Measurements from ENCODE around the gene PER1. TPM values are rescaled to one million over a fixed set of nuclear protein-coding genes. Genes with fewer than 3 reads are reported as not detected.
A peak's percentile ranks its signal among the peaks of the same experiment; 100 is the strongest.

The PER1 gene
- total and polyA plus RNA-seq, 9 of the 15 experiments (the other 6 are each of a cell fraction or from before 2014, with no cell fraction given) = 0.13 to 26.0 (median 3.4) TPM

GRCh38 chr17:8158267-8159031 is 6.2 kb upstream of the PER1 start (continued):
- TF ChIP-seq PREB (CRISPR knock-in tag; IDR thresholded peaks at IDR 0.05) = no peak
- no peak for TF ChIP-seq POLR3G (IDR thresholded peaks at IDR 0.05; ENCODE audit: extremely low read depth, insufficient read length, insufficient replicate concordance)
- no peak for TF ChIP-seq ZNF551 (CRISPR knock-in tag; IDR thresholded peaks at IDR 0.05)
- no peak for TF ChIP-seq NCOA1 (IDR thresholded peaks at IDR 0.05; ENCODE audit: low read depth)
- 0 out of 2 replicates have a peak, but pooled peaks have one; percentile 13 for TF ChIP-seq RB1 (IDR thresholded peaks at IDR 0.05; ENCODE audit: low read depth)
- TF ChIP-seq RBM39 (optimal IDR thresholded peaks at IDR 0.05; ENCODE audit: low read depth, low read length) = no peak
- no peak for TF ChIP-seq RUNX1 (IDR thresholded peaks at IDR 0.05; ENCODE audit: low read depth)
- no peak for TF ChIP-seq SRSF1 (IDR thresholded peaks at IDR 0.05; ENCODE audit: low read depth, low read length)
- no peak for TF ChIP-seq TBL1XR1 (IDR thresholded peaks at IDR 0.05; ENCODE audit: low read length in 2 of 2)
- no peak for TF ChIP-seq ZNF589 (CRISPR knock-in tag; IDR thresholded peaks at IDR 0.05; ENCODE audit: low read depth)
- no peak for TF ChIP-seq SRSF3 (IDR thresholded peaks at IDR 0.05; ENCODE audit: insufficient read depth, low read length)
- no peak for TF ChIP-seq IRF2 (CRISPR knock-in tag; IDR thresholded peaks at IDR 0.05)
- TF ChIP-seq MCM3 (IDR thresholded peaks at IDR 0.05) = no peak
- TF ChIP-seq ZNF263 (CRISPR knock-in tag; IDR thresholded peaks at IDR 0.05; ENCODE audit: borderline replicate concordance) = no peak
- no peak for TF ChIP-seq LEF1 (IDR thresholded peaks at IDR 0.05)
- TF ChIP-seq ZNF124 (CRISPR knock-in tag; IDR thresholded peaks at IDR 0.05) = no peak
- TF ChIP-seq SRSF9 (IDR thresholded peaks at IDR 0.05; ENCODE audit: borderline replicate concordance, low read depth, low read length) = no peak
- TF ChIP-seq ZNF174 (CRISPR knock-in tag; IDR thresholded peaks at IDR 0.05) = no peak
- no peak for TF ChIP-seq ZBTB9 (CRISPR knock-in tag; IDR thresholded peaks at IDR 0.05)
- TF ChIP-seq FIP1L1 (IDR thresholded peaks at IDR 0.05; ENCODE audit: low read depth, low read length, poor library complexity, severe bottlenecking) = no peak
- no peak for TF ChIP-seq MNT (conservative IDR thresholded peaks at IDR 0.05)
- TF ChIP-seq MTA1 (IDR thresholded peaks at IDR 0.05; ENCODE audit: borderline replicate concordance) = no peak
- TF ChIP-seq ZNF561 (CRISPR knock-in tag; conservative IDR thresholded peaks at IDR 0.05) = no peak
- peak; percentile 42; the same call in 1 of the 2 replicates for TF ChIP-seq SMC3 (conservative IDR thresholded peaks at IDR 0.05; ENCODE audit: insufficient read depth, low read depth, low read length)
- no peak for TF ChIP-seq RBM15 (IDR thresholded peaks at IDR 0.05; ENCODE audit: insufficient read depth, low read length)

Data from K562 (cell line).